Measurements from ENCODE around the gene ELL.

ELL gene

GRCh38 chr19:18424122-18424889 lies 97.6 kb downstream of the ELL start:
- TF ChIP-seq ZNF565 (CRISPR knock-in tag; conservative IDR thresholded peaks at IDR 0.05; ENCODE audit: low read depth) (no peak), OSR1 (CRISPR knock-in tag; IDR thresholded peaks at IDR 0.05) (no peak), CSRNP3 (CRISPR knock-in tag; IDR thresholded peaks at IDR 0.05) (no peak), CREB5 (CRISPR knock-in tag; IDR thresholded peaks at IDR 0.05; ENCODE audit: low read depth) (no peak)
- ATAC-seq, result no peak

- no peak for ATAC-seq
- TF ChIP-seq BACH2 (CRISPR knock-in tag; IDR thresholded peaks at IDR 0.05; ENCODE audit: borderline replicate concordance) (no peak), ESRRG (CRISPR knock-in tag; IDR thresholded peaks at IDR 0.05) (no peak), PATZ1 (CRISPR knock-in tag; IDR thresholded peaks at IDR 0.05; ENCODE audit: borderline replicate concordance) (no peak), POU6F1 (CRISPR knock-in tag; IDR thresholded peaks at IDR 0.05; ENCODE audit: borderline replicate concordance, low read depth) (no peak), RARB (CRISPR knock-in tag; IDR thresholded peaks at IDR 0.05) (no peak), ZNF8 (CRISPR knock-in tag; IDR thresholded peaks at IDR 0.05) (no peak), CREB5 (CRISPR knock-in tag; IDR thresholded peaks at IDR 0.05; ENCODE audit: low read depth) (no peak), ZC3H10 (CRISPR knock-in tag; IDR thresholded peaks at IDR 0.05) (no peak)
These were observed 98.4 kb downstream of the ELL start for GRCh38 chr19:18423258-18424020.

GRCh38 chr19:18422530-18423191 lies 99.2 kb downstream of the ELL start:
- no peak for ATAC-seq

More at GRCh38 chr19:18422530-18423191, 99.2 kb downstream of the ELL start:
- no peak for TF ChIP-seq TCF4 (CRISPR knock-in tag; IDR thresholded peaks at IDR 0.05; ENCODE audit: borderline replicate concordance)
- no peak for TF ChIP-seq ZFP30 (CRISPR knock-in tag; IDR thresholded peaks at IDR 0.05)
- no peak for TF ChIP-seq ZNF565 (CRISPR knock-in tag; conservative IDR thresholded peaks at IDR 0.05; ENCODE audit: low read depth)
- no peak for TF ChIP-seq ESRRG (CRISPR knock-in tag; IDR thresholded peaks at IDR 0.05)
- TF ChIP-seq PATZ1 (CRISPR knock-in tag; IDR thresholded peaks at IDR 0.05; ENCODE audit: borderline replicate concordance), result no peak
- no peak for TF ChIP-seq TSHZ2 (CRISPR knock-in tag; IDR thresholded peaks at IDR 0.05)
- no peak for TF ChIP-seq ZC3H10 (CRISPR knock-in tag; IDR thresholded peaks at IDR 0.05)
- TF ChIP-seq CREB5 (CRISPR knock-in tag; IDR thresholded peaks at IDR 0.05; ENCODE audit: low read depth), result no peak
- TF ChIP-seq SNAI2 (CRISPR knock-in tag; IDR thresholded peaks at IDR 0.05), result no peak
- TF ChIP-seq GLIS3 (CRISPR knock-in tag; IDR thresholded peaks at IDR 0.05), result no peak
- TF ChIP-seq BACH2 (CRISPR knock-in tag; IDR thresholded peaks at IDR 0.05; ENCODE audit: borderline replicate concordance), result no peak

Measured in SK-N-SH treated with all-trans-retinoic acid at 6 μM for 48 hours (cell line).